Measurements from ENCODE around the gene ALDH1L2. TPM values are rescaled to one million over a fixed set of nuclear protein-coding genes. Genes with fewer than 3 reads are reported as not detected.

The ALDH1L2 gene
- total and polyA plus RNA-seq, 9 of the 15 experiments (the other 6 are each of a cell fraction or from before 2014, with no cell fraction given), result 1.1 to 9.9 (median 3.8) TPM

DNA sequence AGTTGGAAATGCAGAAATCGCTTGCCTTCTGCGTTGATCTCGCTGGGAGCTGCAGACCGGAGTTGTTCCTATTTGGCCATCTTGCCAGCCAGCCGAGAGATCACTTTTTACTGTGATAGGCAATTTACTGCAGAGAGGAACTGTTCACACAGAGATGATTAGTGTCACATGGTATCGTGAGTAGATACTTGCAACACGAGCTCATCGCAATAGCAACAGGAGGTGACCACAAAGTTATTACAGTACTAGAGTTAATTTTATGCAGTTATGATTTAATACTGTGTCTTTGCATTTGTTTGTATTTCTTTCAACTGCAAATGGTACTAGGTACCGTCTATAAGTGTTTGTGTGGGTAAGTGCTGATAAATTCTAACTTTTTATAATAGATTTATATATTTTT is 70.4 kb downstream of the ALDH1L2 start:
- Histone ChIP-seq H3K79me2 (ENCODE audit: control insufficient read depth, insufficient read depth, low read length) (no peaks in the 10 kb centered on the region), H4K20me1 (replicated peaks; ENCODE audit: control insufficient read depth, insufficient read depth, low read length) (no peaks in the 10 kb centered on the region), H3K9me3 (replicated peaks; ENCODE audit: control insufficient read depth, insufficient read depth, low read depth, low read length) (no peaks in the 10 kb centered on the region), H3K9me1 (ENCODE audit: control insufficient read depth, insufficient read depth, low read length) (no peaks in the 10 kb centered on the region), H3K4me1 (replicated peaks in 1 of 2; ENCODE audit: control insufficient read depth in 2 of 2, insufficient read depth in 2 of 2, low read length in 2 of 2) (no peaks in the 10 kb centered on the region; a peak in 1 of 5 replicates), H3K27ac (ENCODE audit: extremely low read depth, low read depth, low read length) (no peak overlapping the region), H2AFZ (ENCODE audit: low read depth, low read length) (no peak overlapping the region), H3K27me3 (ENCODE audit: control insufficient read depth in 2 of 2, insufficient read depth in 2 of 2, low read length in 2 of 2) (no peaks in the 10 kb centered on the region), H3K9ac (ENCODE audit: insufficient read depth in 1 of 2, low read depth in 2 of 2, low read length in 2 of 2) (no peak overlapping the region), H3K4me3 (no peak overlapping the region), H3K36me3 (ENCODE audit: control insufficient read depth, insufficient read depth, low read length) (peaks cover 32% of the 10 kb centered on the region; the same call in 2 of the 3 replicates), H3K4me2 (ENCODE audit: insufficient read depth, low read length) (no peak overlapping the region)
- intact Hi-C loops (cut with micrococcal nuclease), result no loop called here
- in situ Hi-C loops (cut with MboI), result no loop called here
- WGBS (ENCODE audit: insufficient coverage, low coverage, missing lambda C conversion rate), result 93% methylated on average over 9 of the region's 9 CpGs
- no peak for FAIRE-seq
- ATAC-seq, result no peak
- no TSS peak for BruUV-seq (replicated peaks)
- DNase-seq (ENCODE audit: extremely low read depth in 1 of 4, low spot score in 3 of 4), result no peak
- POLR2A ChIA-PET, result no interaction called here
- TF ChIP-seq TBP (optimal IDR thresholded peaks at IDR 0.05; ENCODE audit: low read depth, low read length) (no peak), HDAC3 (IDR thresholded peaks at IDR 0.05; ENCODE audit: borderline replicate concordance, partially characterized antibody) (no peak)
- CTCF ChIA-PET (ENCODE audit: low intra/inter-chr PET ratio), result no interaction called here

DNA sequence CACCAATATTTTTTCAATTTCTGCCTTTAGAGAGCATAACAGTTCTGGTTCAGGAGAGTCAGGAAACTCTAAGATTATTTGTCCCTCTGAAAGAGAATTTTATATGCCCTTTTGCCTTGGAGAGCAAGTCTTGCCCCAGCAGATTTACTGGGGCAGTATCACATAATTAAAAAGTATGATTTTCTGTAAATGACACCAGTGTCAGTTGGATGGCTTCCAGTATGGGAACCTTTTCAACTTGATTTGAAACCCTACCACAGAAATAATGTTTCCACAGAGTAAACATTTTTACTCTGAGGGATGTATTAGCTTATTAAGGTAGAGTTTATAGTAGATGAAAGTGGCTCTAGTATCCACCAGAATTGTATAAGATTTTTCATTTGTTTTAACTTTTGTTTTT is 82.8 kb downstream of the ALDH1L2 start:
- Histone ChIP-seq H4K20me1 (replicated peaks; ENCODE audit: control insufficient read depth, insufficient read depth, low read length) (no peaks in the 10 kb centered on the region), H2AFZ (ENCODE audit: low read depth, low read length) (no peak overlapping the region), H3K4me1 (replicated peaks in 1 of 2; ENCODE audit: control insufficient read depth in 2 of 2, insufficient read depth in 2 of 2, low read length in 2 of 2) (no peaks in the 10 kb centered on the region), H3K79me2 (ENCODE audit: control insufficient read depth, insufficient read depth, low read length) (no peaks in the 10 kb centered on the region), H3K9me3 (replicated peaks; ENCODE audit: control insufficient read depth, insufficient read depth, low read depth, low read length) (no peaks in the 10 kb centered on the region), H3K27ac (ENCODE audit: extremely low read depth, low read depth, low read length) (no peak overlapping the region), H3K4me3 (no peak overlapping the region), H3K36me3 (ENCODE audit: control insufficient read depth, insufficient read depth, low read length) (peaks cover 82% of the 10 kb centered on the region), H3K9me1 (ENCODE audit: control insufficient read depth, insufficient read depth, low read length) (no peaks in the 10 kb centered on the region), H3K4me2 (ENCODE audit: insufficient read depth, low read length) (no peak overlapping the region), H3K27me3 (ENCODE audit: control insufficient read depth in 2 of 2, insufficient read depth in 2 of 2, low read length in 2 of 2) (no peaks in the 10 kb centered on the region), H3K9ac (ENCODE audit: insufficient read depth in 1 of 2, low read depth in 2 of 2, low read length in 2 of 2) (no peak overlapping the region)
- ATAC-seq (no peak), FAIRE-seq (no peak), DNase-seq (ENCODE audit: extremely low read depth in 1 of 4, low spot score in 3 of 4) (no peak)
- BruUV-seq (replicated peaks), result no TSS peak
- POLR2A ChIA-PET, result no interaction called here
- in situ Hi-C loops (cut with MboI), result no loop called here
- TF ChIP-seq NFATC3 (IDR thresholded peaks at IDR 0.05) (no peak), POLR3G (IDR thresholded peaks at IDR 0.05; ENCODE audit: extremely low read depth, insufficient read length, insufficient replicate concordance) (no peak)
- CTCF ChIA-PET (ENCODE audit: low intra/inter-chr PET ratio), result no interaction called here
- intact Hi-C loops (cut with micrococcal nuclease), result no loop called here

Data from K562 (cell line).